GM10266 (cell line): ENCODE results near the gene CPNE8.
A peak's percentile ranks its signal among the peaks of the same experiment; 100 is the strongest.

ENCODE experiments used
- DNase-seq: peaks from one replicate; pipeline ENCODE4 v3.0.0; 2012; ENCODE audit errors: extremely low spot score
- TF ChIP-seq, protein P1 (sequence below): IDR thresholded peaks from 2 replicates; pipeline ENCODE4 v1.5.1; 2012; ENCODE audit warnings: mild to moderate bottlenecking, low read depth; ENCODE audit not compliant: control insufficient read depth, insufficient read depth; ENCODE audit errors: missing control alignments

CPNE8 gene

DNA sequence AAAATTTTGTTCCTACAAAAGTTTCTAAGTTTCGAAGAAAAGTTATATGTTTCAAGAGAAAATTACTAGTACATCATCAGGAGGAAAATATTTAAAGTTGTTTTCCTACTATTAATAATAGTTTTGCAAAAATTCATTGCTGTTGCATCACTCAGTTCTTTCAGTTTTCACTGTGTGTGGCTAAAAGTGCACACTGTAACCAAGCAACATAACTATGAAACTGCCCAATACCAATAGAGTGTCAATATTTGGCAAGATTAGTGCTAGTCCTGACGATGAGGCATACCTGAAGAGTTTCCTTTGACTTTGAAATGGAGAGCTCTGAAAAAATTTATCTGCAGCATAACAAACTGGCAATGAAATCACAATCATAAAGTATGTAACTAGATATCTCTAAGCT lies 194.3 kb downstream of the CPNE8 start:
- peak; percentile 22 for DNase-seq
- TF ChIP-seq, protein P1, sequence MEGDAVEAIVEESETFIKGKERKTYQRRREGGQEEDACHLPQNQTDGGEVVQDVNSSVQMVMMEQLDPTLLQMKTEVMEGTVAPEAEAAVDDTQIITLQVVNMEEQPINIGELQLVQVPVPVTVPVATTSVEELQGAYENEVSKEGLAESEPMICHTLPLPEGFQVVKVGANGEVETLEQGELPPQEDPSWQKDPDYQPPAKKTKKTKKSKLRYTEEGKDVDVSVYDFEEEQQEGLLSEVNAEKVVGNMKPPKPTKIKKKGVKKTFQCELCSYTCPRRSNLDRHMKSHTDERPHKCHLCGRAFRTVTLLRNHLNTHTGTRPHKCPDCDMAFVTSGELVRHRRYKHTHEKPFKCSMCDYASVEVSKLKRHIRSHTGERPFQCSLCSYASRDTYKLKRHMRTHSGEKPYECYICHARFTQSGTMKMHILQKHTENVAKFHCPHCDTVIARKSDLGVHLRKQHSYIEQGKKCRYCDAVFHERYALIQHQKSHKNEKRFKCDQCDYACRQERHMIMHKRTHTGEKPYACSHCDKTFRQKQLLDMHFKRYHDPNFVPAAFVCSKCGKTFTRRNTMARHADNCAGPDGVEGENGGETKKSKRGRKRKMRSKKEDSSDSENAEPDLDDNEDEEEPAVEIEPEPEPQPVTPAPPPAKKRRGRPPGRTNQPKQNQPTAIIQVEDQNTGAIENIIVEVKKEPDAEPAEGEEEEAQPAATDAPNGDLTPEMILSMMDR: no peak

DNA sequence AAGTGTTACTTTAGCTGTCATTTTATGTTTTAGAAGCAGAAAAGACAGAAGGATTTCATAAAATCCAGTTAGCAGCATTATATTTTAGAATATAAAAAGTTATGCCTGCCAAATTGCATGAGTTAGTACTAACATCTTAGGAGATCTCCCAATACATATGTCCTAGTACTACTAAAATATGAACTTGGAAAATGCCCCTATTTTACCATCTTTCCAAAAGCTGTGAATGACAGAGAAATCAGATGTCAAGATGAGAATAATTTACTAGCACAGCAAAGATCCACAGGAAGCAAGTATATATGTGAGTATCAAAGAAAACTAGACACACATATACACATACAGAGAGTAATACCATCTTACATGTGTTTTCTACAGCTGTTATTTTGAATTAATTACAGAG lies 196.9 kb downstream of the CPNE8 start:
- TF ChIP-seq, protein P1: no peak
- no peak for DNase-seq

DNA sequence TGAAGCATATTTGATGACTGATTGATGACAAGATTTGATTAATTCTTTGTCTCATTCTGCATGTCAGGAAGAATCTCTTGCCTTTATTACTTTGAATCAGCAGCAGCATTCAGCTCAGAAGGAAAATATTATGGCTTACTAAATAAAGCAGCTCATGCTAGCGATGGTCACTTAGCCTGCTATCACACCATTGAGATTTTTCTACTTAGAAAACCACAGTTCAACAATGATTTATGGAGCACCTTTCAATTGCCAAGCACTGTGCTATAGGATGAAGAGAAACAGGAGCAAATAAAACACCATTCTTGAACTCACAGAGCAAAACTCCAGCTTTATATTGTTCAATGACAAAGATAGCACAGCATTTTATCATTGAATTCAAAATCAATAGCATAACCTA lies 197.7 kb downstream of the CPNE8 start:
- no peak for DNase-seq
- TF ChIP-seq, protein P1: no peak

DNA sequence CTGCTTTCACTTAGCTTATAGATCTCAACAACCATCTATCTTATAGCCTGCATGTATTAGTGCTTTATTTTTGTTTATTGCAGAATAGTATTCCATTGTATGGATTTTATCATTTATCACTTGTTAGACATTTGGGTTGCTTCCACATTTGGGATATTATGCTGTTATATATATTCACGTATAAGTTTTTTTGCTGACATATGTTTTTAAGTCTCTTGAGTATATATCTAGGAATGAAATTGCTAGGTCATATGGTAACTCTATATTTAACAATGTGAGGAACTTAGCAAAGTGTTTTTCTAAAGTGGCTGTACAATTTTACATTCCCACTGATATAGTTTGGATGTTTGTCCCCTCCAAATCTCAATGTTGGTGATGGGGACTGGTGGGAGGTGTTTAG lies 208.1 kb downstream of the CPNE8 start:
- no peak for DNase-seq
- TF ChIP-seq, protein P1: no peak

DNA sequence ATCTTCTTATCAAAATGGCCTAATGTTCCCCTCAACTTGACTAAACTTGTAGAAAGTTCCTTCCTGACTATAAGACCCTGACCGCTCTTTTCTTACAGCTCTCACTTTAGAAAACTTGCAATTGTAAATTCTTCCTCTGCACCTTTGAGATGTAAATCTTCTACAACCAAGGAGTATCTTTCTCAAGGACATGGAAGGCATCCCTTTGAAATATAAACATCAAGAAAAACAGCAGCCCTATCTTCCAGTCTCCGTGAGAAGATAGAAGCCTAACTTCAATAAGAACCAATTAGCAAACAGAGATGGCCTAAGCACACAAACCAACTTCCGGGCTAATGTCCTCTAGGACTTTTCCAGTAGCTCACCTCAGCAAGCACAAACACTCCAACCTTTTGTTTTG lies 210.3 kb downstream of the CPNE8 start:
- TF ChIP-seq, protein P1: no peak
- no peak for DNase-seq

DNA sequence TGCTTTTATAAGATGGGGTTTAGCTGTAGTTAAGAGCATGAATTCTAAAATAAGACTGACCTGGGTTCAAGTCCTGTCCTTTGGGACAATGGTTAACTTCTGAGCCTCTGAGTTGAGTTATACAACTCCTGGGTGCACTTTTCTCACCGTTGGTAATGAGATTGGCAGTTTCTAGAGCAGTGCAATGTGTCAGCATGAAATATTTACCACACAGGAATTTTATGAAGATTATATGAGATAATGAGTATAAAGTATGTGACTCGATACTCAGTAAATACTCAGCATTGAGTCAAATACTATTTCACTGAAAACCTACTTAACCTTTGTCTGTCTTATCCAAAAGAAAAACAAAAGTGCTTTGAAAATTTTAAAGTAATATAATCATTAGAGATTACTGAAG lies 214.2 kb downstream of the CPNE8 start:
- DNase-seq: no peak
- TF ChIP-seq, protein P1: no peak

DNA sequence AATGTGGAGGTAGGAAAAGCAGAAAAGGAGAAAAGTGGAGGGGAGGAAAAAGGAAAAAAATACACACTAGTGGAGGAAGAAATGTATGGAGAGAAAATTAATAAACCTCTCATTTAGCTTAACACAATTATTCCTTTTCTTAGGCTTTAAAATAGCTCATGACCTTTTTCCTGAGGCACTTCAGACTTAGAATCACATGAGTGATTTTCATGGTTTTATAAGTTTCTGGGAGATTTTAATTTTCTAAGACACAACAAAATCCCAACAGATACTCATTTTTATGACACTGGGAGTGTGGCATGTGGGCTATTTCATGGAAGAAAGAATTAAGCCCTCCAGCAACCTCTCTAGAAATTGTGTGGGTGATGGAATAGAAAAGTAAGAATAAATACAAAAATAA lies 214.7 kb downstream of the CPNE8 start:
- TF ChIP-seq, protein P1: no peak

More for the DNA sequence above, 214.7 kb downstream of the CPNE8 start:
- no peak for DNase-seq
